IPS DF 19.7 (cell line): Measurements from ENCODE around the gene ARRDC3.
"Not testable (repeated sequence)": the region's sequence is repeated elsewhere in the genome, so short reads cannot be mapped to it uniquely, and the experiment has no call there.

Experiments used
- DNase-seq: peaks from one replicate; pipeline ENCODE4 v3.0.0-alpha.2; 2013; ENCODE audit warnings: low read depth, low spot score

The ARRDC3 gene

DNA sequence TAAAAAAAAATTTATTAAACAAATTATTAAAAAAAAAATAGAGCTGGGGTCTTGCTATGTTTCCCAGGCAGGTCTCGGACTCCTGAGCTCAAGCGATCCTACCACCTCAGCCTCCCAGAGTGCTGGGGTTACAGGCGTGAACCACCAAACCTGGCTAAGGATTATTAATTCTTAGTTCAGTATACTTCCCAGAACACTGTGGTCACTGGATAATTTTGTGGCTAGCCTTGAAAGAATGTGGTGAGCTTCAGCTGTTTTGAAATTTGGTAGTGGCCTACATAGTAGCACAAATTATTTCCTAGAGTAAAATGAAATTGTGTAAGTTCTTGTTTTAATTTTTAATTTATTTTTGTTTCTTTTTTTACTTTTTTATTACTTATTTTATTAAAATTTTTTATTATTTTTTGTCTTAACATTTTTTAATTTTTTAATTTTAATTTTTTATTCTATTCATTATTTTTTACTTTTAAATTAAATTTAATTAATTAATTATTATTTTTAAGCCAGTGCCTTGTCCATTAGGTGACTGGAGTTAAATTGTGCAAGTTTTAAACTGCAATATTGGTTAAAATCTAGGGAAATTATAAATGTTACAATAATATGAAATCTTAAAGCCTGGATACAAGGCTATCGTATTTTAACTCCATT, 23.0 kb downstream of the ARRDC3 start:
- DNase-seq, result no peak

DNA sequence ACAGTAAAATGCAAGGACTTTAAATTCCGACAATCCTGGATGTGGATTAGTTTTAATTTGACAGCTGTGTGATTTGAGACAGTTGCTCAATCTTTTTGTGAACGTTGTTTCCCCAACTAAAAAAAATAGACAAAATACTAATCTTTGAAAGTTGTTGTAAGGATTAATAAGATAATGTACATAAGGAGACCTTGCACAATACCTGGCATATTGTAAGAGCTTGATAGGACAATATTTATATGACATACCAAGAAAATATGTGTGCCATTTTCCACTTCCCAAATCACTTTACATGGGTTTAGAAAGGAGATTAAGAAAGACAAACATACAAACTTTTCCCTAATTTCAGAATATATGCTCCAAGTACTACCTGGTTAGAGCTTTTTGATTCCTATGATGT, 25.3 kb downstream of the ARRDC3 start:
- no peak for DNase-seq

DNA sequence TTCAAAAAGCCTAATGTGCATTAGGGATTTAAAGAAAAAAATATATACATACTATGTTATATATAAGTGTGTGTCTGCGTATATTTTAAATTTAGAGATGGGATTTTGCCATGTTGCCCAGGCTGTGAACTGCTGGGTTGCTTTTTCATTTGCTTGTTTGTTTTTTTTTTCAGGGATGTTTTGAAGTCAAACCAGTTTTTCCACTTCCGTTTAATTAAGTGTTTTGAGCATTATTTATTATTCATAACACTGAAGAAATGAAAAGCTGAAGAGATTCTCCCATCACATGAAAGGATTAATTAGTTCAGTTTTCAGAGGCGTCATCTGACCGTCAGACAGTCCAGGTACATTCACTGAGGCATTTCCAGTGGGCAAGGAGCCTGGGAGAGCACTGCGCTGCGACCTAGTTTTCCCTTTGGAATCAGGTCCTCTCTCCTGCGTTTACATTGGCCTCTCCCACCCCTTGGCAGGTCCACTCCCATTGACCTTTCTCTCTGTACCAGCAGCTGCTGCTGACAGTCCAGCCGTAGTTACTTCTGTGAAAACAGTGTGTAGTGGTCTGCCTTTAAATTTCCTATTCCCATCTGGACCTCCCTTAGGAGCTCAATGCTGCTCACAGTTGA, 26.0 kb downstream of the ARRDC3 start:
- no peak for DNase-seq

DNA sequence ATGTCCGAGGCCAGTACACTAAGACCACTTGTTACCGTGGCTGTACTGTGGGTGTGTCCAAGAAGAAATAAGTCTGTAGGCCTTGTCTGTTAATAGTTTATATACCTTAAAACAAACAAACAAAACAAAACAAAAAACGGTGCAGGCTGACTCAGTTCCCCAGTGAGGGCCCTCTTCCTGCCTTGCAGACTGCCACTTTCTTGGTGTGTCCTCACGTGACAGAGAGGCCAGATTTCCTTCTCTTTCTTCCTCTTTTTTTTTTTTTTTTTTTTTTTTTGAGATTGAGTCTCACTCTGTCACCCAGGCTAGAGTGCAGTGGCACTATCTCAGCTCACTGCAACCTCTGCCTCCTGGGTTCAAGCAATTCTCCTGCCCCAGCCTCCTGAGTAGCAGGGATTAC, 28.2 kb downstream of the ARRDC3 start:
- not testable (repeated sequence) for DNase-seq

- DNase-seq, result no peak
These were observed 30.1 kb downstream of the ARRDC3 start for GRCh38 chr5:91352831-91353695.

- no peak for DNase-seq
These were observed 37.7 kb downstream of the ARRDC3 start for GRCh38 chr5:91345461-91345860.

- not testable (repeated sequence) for DNase-seq
These were observed 38.4 kb downstream of the ARRDC3 start for GRCh38 chr5:91344661-91345200.

GRCh38 chr5:91343916-91344315, 39.2 kb downstream of the ARRDC3 start:
- DNase-seq, result no peak

DNA sequence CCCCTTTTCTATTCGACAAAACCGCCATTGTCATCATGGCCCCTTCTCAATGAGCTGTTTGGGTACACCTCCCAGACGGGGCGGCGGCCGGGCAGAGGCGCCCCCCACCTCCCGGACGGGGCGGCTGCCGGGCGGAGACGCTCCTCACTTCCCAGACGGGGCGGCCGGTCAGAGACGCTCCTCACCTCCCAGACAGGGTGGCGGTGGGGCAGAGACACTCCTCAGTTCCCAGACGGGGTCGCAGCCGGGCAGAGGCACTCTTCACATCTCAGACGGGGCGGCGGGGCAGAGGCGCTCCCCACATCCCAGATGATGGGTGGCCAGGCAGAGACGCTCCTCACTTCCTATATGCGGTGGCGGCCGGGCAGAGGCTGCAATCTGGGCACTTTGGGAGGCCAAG, 40.2 kb downstream of the ARRDC3 start:
- DNase-seq, result not testable (repeated sequence)

- DNase-seq, result no peak
These were observed 42.0 kb downstream of the ARRDC3 start for GRCh38 chr5:91341154-91341553.

DNA sequence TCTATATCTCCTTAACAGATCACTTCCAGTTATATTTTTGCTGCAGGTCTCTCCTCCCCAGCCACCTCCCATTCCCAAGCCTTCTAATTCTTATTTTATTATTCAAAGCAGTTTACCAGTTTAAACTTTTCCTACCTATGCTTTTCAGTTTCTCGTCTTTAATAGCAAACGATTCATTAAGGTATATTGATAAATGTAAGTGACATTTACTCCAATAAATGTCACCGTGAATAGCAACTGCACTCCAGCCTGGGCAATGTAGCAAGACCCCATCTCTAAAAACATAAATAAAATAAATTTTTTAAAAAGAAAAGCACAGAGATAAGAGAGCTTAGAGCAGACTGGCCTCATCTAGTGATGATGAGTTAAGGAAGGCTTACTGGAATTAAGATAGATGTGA, 42.6 kb downstream of the ARRDC3 start:
- no peak for DNase-seq

DNA sequence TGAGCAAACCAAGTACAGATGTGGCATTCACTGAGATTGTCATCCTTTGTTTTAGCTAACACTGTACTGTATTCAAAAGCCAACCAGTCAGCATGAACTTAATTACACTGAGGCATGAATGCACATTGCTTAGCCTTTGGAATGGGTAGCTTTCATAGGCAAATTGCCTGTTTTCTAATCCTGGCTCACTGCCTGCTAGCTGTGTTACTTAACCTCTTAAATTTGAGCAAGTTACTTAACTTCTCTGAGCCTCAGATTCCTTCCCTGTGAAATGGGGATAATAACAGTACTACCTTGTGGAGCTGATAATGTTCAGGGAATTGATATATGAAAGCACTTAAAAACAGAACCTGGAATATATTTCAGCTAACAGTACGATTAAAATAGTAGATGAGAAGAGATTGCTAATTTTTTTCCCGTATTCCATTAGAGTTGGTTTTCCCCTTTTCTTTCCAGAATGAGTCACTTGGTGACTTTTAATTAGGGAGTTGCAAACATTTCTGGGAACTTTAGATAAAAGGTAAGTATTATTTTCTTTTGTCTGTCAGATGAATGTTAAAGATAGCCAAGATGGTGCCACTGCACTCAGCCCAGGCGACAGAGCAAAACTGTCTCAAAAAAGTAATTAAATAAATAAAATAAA, 43.9 kb downstream of the ARRDC3 start:
- no peak for DNase-seq

DNA sequence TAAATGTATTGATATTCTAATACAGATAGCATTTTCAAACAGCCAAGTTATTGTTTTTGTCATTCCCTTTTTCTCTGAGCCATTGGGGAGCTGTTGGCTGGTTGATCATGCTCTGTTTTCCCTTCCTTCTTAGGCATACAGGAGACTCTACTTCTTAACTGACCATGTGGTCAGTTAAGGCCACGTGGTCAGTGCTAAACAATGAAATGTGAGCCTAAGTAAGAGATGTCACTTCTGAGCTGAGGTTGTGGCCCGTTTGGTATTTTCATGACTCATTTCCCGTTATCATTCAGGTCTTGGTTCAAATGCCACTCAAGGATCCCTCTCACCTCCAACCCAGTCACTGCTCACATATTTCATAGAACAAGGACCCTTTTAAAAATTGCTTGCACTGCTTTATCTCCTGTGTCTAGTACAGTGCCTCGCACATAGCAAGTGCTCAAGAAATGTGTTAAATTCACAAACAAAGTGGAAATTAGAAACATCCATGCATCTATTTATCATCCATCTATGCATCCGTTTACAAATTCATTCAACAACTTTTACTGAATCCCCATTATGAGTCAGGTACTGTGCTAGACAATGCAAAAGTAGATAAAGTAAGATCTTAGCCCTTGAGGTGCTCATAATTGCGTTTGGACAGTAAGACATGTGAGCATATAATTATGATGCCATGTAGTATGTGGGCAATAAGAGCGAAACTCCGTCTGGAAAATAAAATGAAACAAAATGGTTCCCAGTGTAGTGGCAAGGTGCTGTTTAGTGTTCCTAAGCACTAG, 50.7 kb downstream of the ARRDC3 start:
- no peak for DNase-seq

GRCh38 chr5:91331705-91332104, 51.4 kb downstream of the ARRDC3 start:
- DNase-seq, result no peak

DNA sequence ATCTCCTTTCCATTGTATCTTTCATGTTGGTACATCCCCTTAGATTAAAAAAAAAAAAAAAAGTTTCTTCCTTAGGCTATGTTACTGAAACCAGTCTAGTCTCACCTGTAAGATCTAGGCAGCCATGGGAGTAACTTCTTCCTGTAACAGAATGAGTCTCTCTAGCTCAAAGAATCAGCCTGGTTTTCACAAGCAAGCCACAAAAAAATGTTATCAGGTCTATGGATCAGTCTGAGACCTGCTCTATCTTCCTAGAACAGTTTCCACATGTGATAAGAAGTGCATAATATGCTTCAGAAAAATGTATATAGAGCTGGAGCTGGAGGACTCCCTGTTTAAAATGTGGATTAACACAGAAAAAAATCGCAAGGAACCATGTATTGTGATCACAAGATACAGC, 53.8 kb downstream of the ARRDC3 start:
- no peak for DNase-seq

GRCh38 chr5:91328743-91329142, 54.4 kb downstream of the ARRDC3 start:
- DNase-seq, result no peak

GRCh38 chr5:91322981-91323380, 60.1 kb downstream of the ARRDC3 start:
- not testable (repeated sequence) for DNase-seq

GRCh38 chr5:91319667-91320066, 63.5 kb downstream of the ARRDC3 start:
- DNase-seq, result no peak

- no peak for DNase-seq
These were observed 64.4 kb downstream of the ARRDC3 start for GRCh38 chr5:91318724-91319123.
